K562 (cell line): ENCODE results near the gene TACC3.

Experiments used
- CREB3L1 ChIP-seq: fragments of 450-650 bp; IDR thresholded peaks from 2 replicates; pipeline ENCODE4 v1.6.1; 2014; ENCODE audit warnings: low read depth, mild to moderate bottlenecking, moderate library complexity, borderline replicate concordance
- POLR2A ChIP-seq: fragments of 450-650 bp; conservative IDR thresholded peaks from 2 replicates; pipeline ENCODE4 v1.6.1; 2016
- TF ChIP-seq, protein P1 (sequence below), 3 experiments: IDR thresholded peaks in 2 of 3; conservative IDR thresholded peaks in 1 of 3; 2 replicates each; pipeline ENCODE4 v1.5.1; 2011 to 2012; ENCODE audit warnings: low read length in 3 of 3, mild to moderate bottlenecking in 3 of 3, control low read depth in 2 of 3, improper control_type of control experiment in 1 of 3, inconsistent platforms in 1 of 3, low read depth in 1 of 3, mixed read lengths in 1 of 3, moderate library complexity in 1 of 3; ENCODE audit not compliant: insufficient read depth in 2 of 3

DNA sequence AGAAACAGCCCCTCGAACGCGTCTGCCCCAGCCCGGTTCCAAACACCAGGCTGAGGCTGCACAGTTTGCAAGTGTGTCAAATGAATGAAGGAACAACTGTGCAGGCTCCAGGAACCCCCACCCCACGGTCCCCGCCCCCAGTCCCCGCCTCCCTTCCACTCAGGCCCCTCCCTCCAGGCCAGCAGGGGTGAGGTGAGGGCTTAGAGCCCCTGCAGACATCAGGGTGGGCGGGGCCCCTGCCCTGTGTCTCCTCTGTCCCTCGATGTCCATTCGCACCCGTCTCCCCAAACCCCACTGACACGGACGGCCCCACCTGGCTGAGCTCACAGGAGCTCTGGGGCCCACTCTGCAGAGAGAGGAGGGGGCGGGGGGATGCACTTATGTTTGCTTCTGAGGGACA is 28.5 kb downstream of the TACC3 start:
- TF ChIP-seq, protein P1, sequence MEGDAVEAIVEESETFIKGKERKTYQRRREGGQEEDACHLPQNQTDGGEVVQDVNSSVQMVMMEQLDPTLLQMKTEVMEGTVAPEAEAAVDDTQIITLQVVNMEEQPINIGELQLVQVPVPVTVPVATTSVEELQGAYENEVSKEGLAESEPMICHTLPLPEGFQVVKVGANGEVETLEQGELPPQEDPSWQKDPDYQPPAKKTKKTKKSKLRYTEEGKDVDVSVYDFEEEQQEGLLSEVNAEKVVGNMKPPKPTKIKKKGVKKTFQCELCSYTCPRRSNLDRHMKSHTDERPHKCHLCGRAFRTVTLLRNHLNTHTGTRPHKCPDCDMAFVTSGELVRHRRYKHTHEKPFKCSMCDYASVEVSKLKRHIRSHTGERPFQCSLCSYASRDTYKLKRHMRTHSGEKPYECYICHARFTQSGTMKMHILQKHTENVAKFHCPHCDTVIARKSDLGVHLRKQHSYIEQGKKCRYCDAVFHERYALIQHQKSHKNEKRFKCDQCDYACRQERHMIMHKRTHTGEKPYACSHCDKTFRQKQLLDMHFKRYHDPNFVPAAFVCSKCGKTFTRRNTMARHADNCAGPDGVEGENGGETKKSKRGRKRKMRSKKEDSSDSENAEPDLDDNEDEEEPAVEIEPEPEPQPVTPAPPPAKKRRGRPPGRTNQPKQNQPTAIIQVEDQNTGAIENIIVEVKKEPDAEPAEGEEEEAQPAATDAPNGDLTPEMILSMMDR (IDR thresholded peaks at IDR 0.05 in 2 of 3, conservative IDR thresholded peaks at IDR 0.05 in 1 of 3; ENCODE audit: insufficient read depth in 2 of 3, low read depth in 1 of 3, low read length in 3 of 3), result no peak
- TF ChIP-seq POLR2A (no peak), CREB3L1 (no peak)
